NCI-H226 (cell line): ENCODE results near the gene EFNB3.

ENCODE experiments used
- DNase-seq: peaks from one replicate; pipeline ENCODE4 v3.0.0-alpha.2; 2015

EFNB3 gene

DNA sequence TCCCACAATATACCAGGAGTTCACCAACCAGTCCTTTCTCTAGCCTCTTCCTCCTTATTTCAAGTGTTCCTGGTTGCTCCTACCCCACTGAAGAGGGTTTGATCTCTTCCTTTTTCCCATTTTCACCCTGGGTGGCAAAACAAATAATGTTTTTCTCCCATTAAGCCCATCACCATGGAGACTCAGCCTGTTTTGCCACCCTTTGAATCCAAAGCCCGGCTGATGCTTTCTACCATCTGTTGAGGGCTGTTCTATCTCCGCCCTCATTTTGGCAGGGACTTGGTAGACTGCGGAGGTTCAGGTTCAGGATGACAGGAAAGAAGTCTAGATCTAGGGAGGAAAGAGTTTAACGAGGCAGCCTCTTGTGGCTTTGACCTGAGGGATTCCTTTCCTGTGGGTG, 15.1 kb downstream of the EFNB3 start:
- DNase-seq = no peak

DNA sequence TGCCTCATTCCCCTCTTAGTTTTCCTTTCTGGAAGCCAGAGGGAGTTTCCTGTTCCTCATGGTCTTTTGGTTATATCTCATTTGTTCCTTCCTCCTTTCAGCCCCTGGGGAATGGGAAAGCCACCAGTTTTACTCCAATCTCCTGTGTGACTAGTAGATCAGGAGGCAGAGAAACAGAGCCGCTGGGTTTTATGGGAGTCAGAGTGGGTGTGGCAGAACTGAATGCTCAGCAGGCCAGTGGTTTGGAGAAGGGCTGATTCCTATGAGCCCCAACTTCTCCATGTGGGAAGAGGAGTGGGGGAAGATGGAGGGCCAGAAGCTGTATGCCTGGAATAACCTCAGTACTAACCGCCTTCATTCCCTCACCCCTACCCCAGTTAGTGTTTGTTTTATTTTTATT, 16.6 kb downstream of the EFNB3 start:
- DNase-seq = no peak

DNA sequence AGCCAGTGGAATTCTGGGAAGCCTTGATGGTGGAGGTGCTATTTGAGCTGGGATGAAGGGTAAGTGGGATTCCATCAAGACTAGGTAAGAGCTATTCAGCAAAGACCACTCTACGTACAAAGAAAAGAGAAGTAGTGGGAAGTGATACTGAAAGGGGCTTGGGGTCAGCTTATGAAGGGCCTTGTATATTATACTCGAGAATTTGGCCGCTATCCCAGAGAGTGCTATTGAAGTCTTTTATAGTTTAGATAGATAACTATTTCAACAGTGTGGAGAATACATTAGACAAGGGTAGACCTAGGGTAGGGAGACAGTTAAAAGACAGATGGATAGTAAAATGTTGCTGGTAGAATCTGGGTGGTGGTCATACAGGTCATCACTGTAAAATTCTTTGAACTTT, 22.9 kb downstream of the EFNB3 start:
- DNase-seq = no peak

DNA sequence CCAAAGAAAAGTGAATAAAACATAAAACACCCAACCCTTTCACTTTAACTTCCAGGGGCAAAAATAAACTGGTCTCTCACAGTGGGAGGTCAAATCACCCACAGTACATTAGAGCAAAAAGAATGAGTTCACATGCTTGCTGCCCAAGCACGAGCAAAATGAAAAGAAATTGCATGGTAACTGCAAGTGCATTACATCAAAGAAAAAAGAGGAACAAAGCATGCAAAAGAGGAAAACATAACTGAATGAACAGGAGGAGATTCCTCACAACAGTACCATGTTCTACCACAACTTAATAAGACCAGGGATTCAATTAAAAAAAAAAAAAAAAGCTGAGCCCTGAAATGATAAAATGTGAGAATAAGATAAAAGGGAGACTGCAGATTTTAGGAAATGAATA, 24.8 kb downstream of the EFNB3 start:
- DNase-seq = no peak

DNA sequence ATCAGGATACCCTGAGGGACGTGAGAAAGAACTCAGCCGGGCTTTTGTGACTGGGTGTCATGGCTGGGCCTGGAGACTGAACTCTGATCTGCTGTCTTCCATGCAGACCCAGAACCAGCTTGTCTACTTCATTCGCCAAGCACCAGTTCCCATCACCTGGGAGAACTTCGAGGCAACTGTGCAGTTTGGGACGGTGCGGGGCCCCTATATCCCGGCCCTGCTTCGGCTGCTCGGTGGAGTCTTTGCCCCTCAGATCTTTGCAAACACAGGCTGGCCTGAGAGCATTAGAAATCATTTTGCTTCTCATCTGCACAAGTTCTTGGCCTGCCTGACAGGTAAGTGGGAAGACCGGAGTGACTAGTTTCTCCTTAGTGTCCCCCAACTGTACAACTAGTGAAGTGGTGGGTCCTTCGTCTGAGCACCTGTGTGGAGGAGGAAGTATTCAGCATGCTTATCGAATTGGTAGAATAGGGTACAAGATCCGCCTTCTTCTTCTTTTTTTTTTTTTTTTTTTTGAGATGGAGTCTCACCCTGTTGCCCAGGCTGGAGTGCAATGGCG, 28.1 kb downstream of the EFNB3 start:
- no peak for DNase-seq

DNA sequence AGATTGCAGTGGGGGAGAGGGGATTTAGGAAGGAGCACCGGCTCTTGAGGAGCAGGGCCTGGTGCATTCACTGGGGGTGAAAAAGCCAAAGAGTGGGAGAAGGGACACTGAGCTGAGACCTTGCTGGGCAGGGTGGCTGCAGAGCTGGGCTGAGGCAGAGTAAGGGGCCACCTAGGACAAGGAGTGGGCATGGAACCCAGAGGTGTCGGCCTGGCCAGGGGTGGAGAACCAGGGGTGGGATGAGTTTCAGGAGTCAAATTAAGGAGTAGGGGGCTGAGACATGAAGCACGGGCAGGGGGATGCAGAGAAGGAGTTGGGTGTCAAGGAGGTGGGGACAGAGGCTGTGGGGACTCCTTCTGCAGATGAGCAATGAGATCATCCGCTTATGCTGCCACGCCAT, 32.6 kb downstream of the EFNB3 start:
- no peak for DNase-seq

DNA sequence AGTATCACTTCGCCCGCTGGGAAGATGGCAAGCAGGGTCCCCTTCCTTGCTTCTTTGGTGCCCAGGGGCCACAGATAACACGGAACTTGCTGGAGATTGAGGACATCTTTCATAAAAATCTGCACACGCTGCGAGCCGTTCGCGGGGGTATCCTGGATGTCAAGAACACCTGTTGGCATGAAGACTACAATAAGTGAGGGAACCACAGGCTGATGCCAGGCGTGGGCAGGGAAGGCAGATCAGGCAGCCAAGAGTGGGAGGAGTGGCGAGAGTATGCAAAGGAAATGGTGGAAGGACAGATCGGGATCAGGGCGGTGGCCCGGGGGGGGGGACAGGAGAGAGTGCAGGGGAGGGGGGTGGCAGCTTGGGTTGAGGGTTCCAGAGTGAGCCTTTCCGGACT, 34.7 kb downstream of the EFNB3 start:
- DNase-seq = no peak

DNA sequence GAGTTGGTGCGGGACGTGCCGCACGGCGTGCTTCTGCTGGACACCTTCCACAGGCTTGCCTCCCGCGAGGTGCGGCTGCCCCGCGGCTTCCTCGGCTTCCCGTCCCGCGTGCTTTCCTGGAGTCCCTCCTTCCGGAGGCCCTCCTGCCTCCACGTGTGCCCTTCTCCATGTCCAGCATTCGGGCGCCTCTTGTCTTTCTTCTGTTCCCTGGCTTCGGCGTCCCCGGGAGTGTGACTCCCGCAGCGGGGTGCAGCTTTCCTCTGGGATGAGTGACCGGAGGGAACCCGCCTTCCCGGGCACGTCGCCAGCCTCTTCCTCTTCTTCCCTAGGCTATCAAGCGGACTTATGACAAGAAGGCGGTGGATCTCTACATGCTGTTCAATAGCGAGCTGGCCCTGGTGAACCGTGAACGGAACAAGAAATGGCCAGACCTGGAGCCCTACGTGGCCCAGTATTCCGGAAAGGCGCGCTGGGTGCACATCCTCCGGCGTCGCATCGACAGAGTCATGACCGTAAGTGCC, 35.5 kb downstream of the EFNB3 start:
- DNase-seq = no peak

DNA sequence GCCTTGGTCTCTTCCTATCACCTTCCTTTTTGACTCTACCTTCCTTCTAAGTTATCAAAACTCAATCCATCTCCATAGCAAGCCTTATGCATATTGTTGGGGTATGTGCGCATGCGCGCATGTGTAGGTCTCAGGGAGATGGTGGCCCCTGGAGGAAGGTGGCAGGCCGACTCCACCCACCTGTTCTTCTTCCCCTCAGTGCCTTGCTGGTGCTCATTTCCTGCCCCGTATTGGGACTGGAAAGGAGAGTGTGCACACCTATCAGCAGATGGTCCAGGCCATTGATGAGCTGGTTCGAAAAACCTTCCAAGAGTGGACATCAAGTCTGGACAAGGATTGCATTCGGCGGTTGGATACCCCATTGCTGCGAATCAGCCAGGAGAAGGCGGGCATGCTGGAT, 37.7 kb downstream of the EFNB3 start:
- DNase-seq = no peak

DNA sequence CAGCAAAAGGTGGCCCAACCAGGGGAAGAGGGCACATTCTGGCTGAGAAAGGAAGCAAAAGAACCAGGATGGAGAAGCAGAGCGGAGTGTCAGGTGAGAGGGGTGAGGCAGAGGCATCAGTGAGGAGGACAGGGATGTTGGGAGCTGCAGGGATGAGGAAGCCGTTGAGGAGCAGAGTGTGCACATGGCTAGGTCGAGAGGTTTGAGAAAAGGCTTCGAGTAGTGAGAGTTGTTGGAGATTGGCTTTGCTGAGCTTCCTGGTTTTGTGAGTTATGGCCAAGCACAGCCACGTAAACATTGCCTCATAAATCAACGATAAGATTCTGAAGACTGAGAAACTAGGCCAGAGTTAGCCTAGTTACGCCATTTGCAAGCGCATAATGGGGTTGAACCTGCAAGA, 39.4 kb downstream of the EFNB3 start:
- no peak for DNase-seq

DNA sequence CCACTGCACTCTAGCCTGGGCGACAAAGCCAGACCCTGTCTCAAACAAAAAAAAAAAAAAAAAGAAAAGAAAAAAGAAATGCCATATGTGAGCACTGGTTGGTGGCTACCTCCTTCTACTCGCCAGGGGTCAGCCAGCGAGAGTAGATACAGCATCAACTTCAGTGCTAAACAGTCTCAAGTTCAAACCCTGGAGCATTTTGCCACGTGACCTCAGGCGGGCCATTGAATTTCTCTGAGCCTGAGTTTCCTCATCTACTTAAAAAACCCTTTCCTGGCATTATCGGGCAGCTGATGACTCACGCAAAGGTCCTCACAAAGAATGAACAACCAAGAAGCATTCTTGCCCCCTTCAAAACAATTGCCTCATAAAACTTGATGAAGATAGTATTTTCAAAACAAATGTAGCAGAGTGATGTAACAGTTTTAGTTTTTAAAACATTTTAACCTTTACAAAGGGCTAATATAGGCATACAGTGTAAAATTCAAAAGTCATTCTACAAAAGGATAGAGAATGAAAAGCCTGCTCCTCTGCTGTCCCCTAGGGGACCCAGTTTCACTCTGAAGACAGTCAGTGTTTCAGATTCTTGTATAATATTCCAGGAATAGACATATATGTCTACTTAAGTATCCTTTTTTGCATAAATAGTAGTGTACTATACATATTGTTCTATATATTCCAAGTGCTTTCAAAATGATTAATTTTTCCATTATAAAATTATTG, 40.9 kb downstream of the EFNB3 start:
- DNase-seq = peak; percentile 91

DNA sequence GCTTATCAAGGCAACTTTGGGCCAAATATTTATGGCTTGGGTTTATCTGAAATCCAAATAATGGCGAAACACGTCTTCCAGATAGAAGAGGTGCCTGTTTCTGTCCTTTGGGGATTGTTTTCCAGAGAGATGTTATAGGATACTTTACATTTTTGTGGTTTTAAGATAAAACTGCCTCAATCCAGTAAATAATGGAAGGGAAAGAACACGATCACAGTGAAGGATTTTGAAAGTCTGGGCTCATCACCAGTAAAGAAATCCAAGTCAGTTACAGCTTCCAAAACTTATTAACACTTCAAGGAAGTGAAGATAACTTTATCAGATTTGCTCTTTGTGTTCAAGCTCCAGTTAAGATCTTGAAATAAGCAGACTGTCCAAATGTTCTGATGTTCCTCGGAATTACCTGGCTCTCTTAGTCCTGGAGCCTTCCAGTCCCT, 42.7 kb downstream of the EFNB3 start:
- DNase-seq = peak; percentile 72

DNA sequence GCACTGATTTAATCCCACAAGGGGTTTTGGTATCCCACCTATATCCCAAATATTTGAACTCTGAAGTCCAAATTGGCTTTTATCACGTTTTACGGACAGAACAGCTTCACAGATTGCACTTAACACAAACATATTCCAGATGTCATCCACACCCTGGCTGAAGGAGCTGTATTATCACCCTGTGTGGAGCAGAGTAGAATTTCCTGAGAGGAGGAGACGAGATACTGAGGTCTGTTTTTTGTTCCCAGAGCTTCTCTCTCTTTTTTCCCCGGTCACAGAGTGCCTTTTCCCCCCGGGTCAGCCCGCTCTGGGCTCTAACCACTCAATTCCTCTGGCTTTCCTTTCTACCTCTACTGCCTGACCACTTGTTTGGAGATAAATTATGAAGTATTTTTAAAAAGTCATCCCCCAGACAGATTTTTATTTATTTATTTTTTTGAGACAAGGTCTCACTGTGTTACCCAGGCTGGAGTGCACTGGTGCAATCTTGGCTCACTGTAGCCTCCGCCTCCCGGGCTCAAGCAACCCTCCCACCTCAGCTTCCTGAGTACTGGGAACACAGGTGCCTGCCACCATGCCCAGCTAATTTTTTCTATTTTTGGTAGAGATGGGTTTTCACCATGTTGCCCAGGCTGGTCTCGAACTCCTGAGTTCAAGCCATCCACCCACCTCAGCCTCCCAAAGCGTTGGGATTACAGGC, 43.2 kb downstream of the EFNB3 start:
- DNase-seq = peak; percentile 56

DNA sequence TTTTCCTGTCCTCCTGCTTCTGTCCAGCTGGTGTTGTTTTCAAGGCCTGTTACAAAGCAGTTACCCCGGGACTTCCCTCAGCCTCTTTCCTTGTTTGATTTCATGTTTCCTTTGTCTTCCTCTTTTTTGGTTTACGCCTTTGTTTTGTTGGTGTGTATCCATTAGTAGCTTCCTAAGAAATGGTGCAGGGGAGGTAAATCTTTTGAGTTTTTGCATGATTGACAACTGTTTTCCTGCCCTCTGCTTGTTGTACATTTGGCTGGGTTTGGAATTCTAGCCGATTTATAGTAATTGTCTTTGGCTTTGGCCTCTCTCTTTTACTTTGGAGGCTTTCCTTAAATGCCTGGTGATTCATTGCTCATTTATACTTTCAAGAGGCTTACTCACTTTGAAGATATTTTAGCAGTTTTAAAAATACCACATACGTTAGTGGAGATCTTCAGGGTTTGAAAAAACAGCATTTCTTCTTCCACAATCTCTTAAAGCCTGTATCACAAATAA, 45.4 kb downstream of the EFNB3 start:
- peak; percentile 87 for DNase-seq

DNA sequence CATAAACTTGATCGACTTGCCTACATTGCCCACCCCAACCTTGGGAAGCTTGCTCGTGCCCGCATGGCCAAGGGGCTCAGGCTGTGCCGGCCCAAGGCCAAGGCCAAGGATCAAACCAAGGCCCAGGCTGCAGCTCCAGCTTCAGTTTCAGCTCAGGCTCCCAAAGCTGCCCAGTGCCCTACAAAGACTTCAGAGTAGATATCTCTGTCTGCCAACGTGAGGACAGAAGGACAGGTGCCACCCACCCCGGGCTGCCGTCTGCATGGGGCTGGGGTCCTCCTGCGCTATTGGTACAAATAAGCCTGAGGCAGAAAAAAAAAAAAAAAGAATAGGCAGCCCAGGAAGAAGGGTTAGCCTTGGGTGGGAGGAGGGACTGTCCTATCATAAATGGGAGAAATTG, 49.7 kb downstream of the EFNB3 start:
- no peak for DNase-seq

DNA sequence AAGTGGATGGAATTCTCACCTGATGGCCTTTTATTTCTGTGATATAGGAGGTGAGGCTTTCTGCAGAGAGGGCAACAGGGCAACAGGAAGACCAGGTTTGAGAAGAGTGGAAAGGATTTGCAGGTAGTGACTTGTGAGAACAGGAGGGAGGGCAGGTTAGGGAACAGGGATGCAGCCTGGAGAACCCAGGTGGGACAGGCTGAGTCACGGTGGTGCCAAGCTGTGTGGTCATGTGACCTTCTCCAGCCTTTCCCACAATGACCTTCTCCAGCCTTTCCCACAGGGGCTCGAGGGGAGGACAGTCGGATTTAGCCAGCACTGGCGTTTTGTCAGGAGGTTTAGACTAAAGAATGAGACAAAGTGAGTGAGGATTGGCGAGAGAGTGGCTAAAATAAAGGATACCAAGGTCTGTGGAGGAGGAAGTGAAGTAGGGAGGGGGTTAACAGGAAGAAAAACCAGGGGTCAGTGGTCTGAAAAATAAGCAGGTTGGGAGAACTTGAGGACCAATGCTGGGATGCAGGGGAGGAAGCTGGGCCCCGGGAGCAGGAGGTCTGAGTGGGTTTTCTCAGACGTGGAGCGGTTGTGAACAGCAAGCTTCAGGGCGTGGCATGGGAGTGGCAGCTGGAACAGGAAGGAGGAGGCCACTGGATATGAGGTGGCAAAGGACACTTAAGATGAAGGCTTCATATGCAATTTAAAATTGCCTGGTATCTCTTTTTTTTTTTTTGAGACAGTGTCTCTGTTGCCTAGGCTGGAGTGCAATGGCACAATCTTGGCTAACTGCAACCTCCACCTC, 50.3 kb downstream of the EFNB3 start:
- DNase-seq = no peak

DNA sequence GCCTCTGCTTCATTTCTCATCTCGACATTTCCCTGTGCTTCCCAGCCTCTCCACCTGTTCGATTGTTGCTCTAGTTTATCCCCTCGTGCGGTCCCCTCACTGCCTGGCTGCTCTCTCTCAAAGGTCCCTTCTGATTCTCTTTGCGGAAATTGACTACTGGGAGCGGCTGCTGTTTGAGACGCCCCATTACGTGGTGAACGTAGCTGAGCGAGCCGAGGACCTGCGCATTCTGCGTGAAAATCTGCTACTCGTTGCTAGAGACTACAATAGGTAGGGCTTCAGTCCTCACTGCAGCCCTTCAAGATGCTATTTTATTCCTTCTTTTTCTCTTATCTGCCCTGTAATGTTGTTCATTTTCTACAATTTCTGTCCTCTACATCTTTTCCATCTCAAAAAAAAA, 52.0 kb downstream of the EFNB3 start:
- DNase-seq = no peak
